K562 (cell line): ENCODE measurements around the gene HS3ST1. TPM values are rescaled to one million over a fixed set of nuclear protein-coding genes. Genes with fewer than 3 reads are reported as not detected.

Experiments
- ATAC-seq: fragments of 200-7000 bp; cut with Tn5 transposase; 3 replicates; pipeline ENCODE4 v1.9.1; 2020; ENCODE audit warnings: moderate library complexity
- BruUV-seq: library from RNA; stranded (reverse); fragments of 400-500 nt; replicated peaks from 2 replicates; lab custom pipeline; 2021; lab: Mats Ljungman, UMichigan
- CTCF ChIA-PET: fragments of 300-600 bp; formaldehyde crosslinking; extraction: SDS; loops from one replicate; lab custom pipeline; 2021; ENCODE audit warnings: low intra/inter-chr PET ratio; lab: Yijun Ruan, JAX
- POLR2A ChIA-PET: fragments of 300-600, 350-650 bp; sonication (Branson Sonifier 250); formaldehyde crosslinking; extraction: SDS; loops from one replicate; lab custom pipeline; 2021; ENCODE audit warnings: antibody characterized with exemption, inconsistent platforms; lab: Yijun Ruan, JAX
- DNase-seq, 4 experiments: peaks; one replicate each; pipeline versions ENCODE4 v3.0.0 to v3.0.0-alpha.2; 2011 to 2018; ENCODE audit warnings: low spot score in 3 of 4, mixed read lengths in 3 of 4; ENCODE audit errors: extremely low read depth in 1 of 4
- FAIRE-seq: peaks from 2 replicates; lab custom pipeline; 2011; peaks lifted over from hg19 to GRCh38; lab: Jason Lieb, UNC
- H2AFZ ChIP-seq: 2 replicates; pipeline ENCODE4 v1.6.0; 2011; ENCODE audit warnings: low read depth, low read length, control low read depth, inconsistent platforms
- H3K27ac ChIP-seq: fragments of 200-600 bp; 3 replicates; pipeline ENCODE4 v1.8.0; 2011; ENCODE audit warnings: low read depth, mild to moderate bottlenecking, control low read depth, inconsistent platforms, low read length, moderate library complexity, mixed read lengths; ENCODE audit errors: extremely low read depth
- H3K27me3 ChIP-seq, 2 experiments: fragments of 300-600 bp in 1 of 2; 2 replicates in 1 of 2; 3 replicates in 1 of 2; pipeline versions ENCODE4 v1.6.0 to v1.8.0; 2011; ENCODE audit warnings: inconsistent platforms in 2 of 2, low read length in 2 of 2, mild to moderate bottlenecking in 1 of 2, mixed read lengths in 1 of 2, moderate library complexity in 1 of 2; ENCODE audit not compliant: control insufficient read depth in 2 of 2, insufficient read depth in 2 of 2
- H3K36me3 ChIP-seq: fragments of 300-600 bp; 3 replicates; pipeline ENCODE4 v1.8.0; 2011; ENCODE audit warnings: mild to moderate bottlenecking, low read length, inconsistent platforms; ENCODE audit not compliant: control insufficient read depth, insufficient read depth
- H3K4me1 ChIP-seq, 2 experiments: fragments of 200-600 bp in 1 of 2; replicated peaks in 1 of 2; 2 replicates in 1 of 2; 3 replicates in 1 of 2; pipeline versions ENCODE4 v1.5.1 to v1.8.0; 2011; ENCODE audit warnings: inconsistent platforms in 2 of 2, low read length in 2 of 2, mild to moderate bottlenecking in 1 of 2, mixed read lengths in 1 of 2, moderate library complexity in 1 of 2; ENCODE audit not compliant: control insufficient read depth in 2 of 2, insufficient read depth in 2 of 2
- H3K4me2 ChIP-seq: 2 replicates; pipeline ENCODE4 v1.6.1; 2011; ENCODE audit warnings: low read length, control low read depth, inconsistent platforms, mixed read lengths; ENCODE audit not compliant: insufficient read depth
- H3K4me3 ChIP-seq: fragments of 200-600 bp; sonication (generic), shearing (Covaris generic); 2 replicates; pipeline ENCODE4 v1.5.1; 2016; ENCODE audit warnings: control low read depth, inconsistent platforms
- H3K79me2 ChIP-seq: fragments of 200-600 bp; 3 replicates; pipeline ENCODE4 v1.8.0; 2011; ENCODE audit warnings: low read length, inconsistent platforms; ENCODE audit not compliant: control insufficient read depth, insufficient read depth
- H3K9ac ChIP-seq, 2 experiments: 2 replicates each; pipeline versions ENCODE4 v1.6.0 to v1.6.1; 2011; ENCODE audit warnings: low read depth in 2 of 2, low read length in 2 of 2, control low read depth in 1 of 2, inconsistent platforms in 1 of 2, mild to moderate bottlenecking in 1 of 2, mixed read lengths in 1 of 2; ENCODE audit not compliant: insufficient read depth in 1 of 2
- H3K9me1 ChIP-seq: one replicate; pipeline ENCODE4 v1.6.0; 2011; ENCODE audit warnings: inconsistent platforms, mild to moderate bottlenecking, low read length, moderate library complexity; ENCODE audit not compliant: control insufficient read depth, insufficient read depth
- H3K9me3 ChIP-seq: replicated peaks from 2 replicates; pipeline ENCODE4 v1.5.1; 2011; ENCODE audit warnings: low read depth, low read length, inconsistent platforms; ENCODE audit not compliant: control insufficient read depth, insufficient read depth
- H4K20me1 ChIP-seq: replicated peaks from 2 replicates; pipeline ENCODE4 v1.6.1; 2011; ENCODE audit warnings: low read length, inconsistent platforms, mixed read lengths; ENCODE audit not compliant: control insufficient read depth, insufficient read depth
- ARHGAP35 ChIP-seq: fragments of 450-650 bp; IDR thresholded peaks from 2 replicates; pipeline ENCODE4 v1.6.1; 2018; ENCODE audit not compliant: partially characterized antibody
- ATF7 ChIP-seq: fragments of 450-650 bp; IDR thresholded peaks from 2 replicates; pipeline ENCODE4 v1.7.1; 2014; ENCODE audit warnings: mild to moderate bottlenecking, moderate library complexity
- BMI1 ChIP-seq: fragments of 150-350 bp; IDR thresholded peaks from 2 replicates; pipeline ENCODE4 v1.6.1; 2014; ENCODE audit warnings: low read length
- DPF2 ChIP-seq: fragments of 450-650 bp; IDR thresholded peaks from 2 replicates; pipeline ENCODE4 v1.6.1; 2016
- KDM1A ChIP-seq, 2 experiments: fragments of 450-650 bp; IDR thresholded peaks; 2 replicates each; pipeline ENCODE4 v1.6.1; 2016; ENCODE audit warnings: mild to moderate bottlenecking in 2 of 2
- RAD21 ChIP-seq, 2 experiments: fragments of 250-450 bp in 1 of 2; fragments of 450-650 bp in 1 of 2; sonication (Bioruptor Pico) in 1 of 2; formaldehyde crosslinking in 1 of 2; IDR thresholded peaks in 1 of 2; conservative IDR thresholded peaks in 1 of 2; 2 replicates each; pipeline versions ENCODE4 v1.4.0 to v1.8.0; 2020 to 2022; ENCODE audit warnings: mild to moderate bottlenecking in 2 of 2, moderate library complexity in 1 of 2
- RBM14 ChIP-seq: fragments of 200-400 bp; formaldehyde crosslinking; IDR thresholded peaks from 2 replicates; pipeline ENCODE4 v1.6.1; 2018; ENCODE audit warnings: low read depth, mild to moderate bottlenecking, low read length, moderate library complexity, borderline replicate concordance; ENCODE audit not compliant: insufficient read depth
- RNF2 ChIP-seq: sonication (generic); IDR thresholded peaks from 2 replicates; pipeline ENCODE4 v1.6.1; 2016
- TAF1 ChIP-seq: IDR thresholded peaks from 2 replicates; pipeline ENCODE4 v1.6.1; 2011; ENCODE audit warnings: mild to moderate bottlenecking, low read length, moderate library complexity; ENCODE audit not compliant: insufficient read depth, control insufficient read depth, severe bottlenecking; ENCODE audit errors: extremely low read depth
- TOE1 ChIP-seq, 2 experiments: fragments of 450-650 bp in 1 of 2; sonication (generic) in 1 of 2; formaldehyde crosslinking in 1 of 2; IDR thresholded peaks; 2 replicates each; pipeline versions ENCODE4 v1.7.1 to v1.8.0; 2016 to 2022; ENCODE audit warnings: borderline replicate concordance in 2 of 2, mild to moderate bottlenecking in 2 of 2, antibody characterized with exemption in 1 of 2, inconsistent platforms in 1 of 2, low read depth in 1 of 2, missing genetic modification reagents in 1 of 2, moderate library complexity in 1 of 2
- WGBS: fragments of 100-300 bp; shearing (Covaris generic); methylation state at CpG from one replicate; pipeline ENCODE4 v1.1.6; 2016; ENCODE audit warnings: low coverage, mixed read lengths; ENCODE audit not compliant: insufficient coverage; ENCODE audit errors: missing lambda C conversion rate; 5-methylcytosine and 5-hydroxymethylcytosine counted together
- in situ Hi-C: fragments of 300-500 bp; cut with MboI; formaldehyde crosslinking; loops from 4 replicates; pipeline ENCODE4 v1.15.0; 2018; ENCODE audit warnings: inconsistent platforms, mixed read lengths
- intact Hi-C: fragments of 100-400 bp; cut with micrococcal nuclease; formaldehyde crosslinking; loops from 2 replicates; pipeline ENCODE4 v1.14.2; 2022
- polyA plus RNA-seq, 8 experiments: library from polyadenylated mRNA; depleted of rRNA in 4 of 8; stranded (reverse) in 5 of 8; unstranded in 3 of 8; fragments of >200 nt; fragmentation: Nextera tagmentation in 2 of 8; fragmentation: Illumina TruSeq in 1 of 8; extraction: Ambion mirVana in 2 of 8; extraction: Trizol in 1 of 8; gene quantifications; 2 replicates each; pipeline versions ENCODE4 v1.2.1 to v1.2.3, GENCODE V29; 2011 to 2014; ENCODE audit warnings: inconsistent platforms in 1 of 8, missing spikeins in 1 of 8
- total RNA-seq, 7 experiments: library from RNA; depleted of rRNA in 6 of 7; stranded (reverse); fragments of >200 nt in 6 of 7; fragmentation: Illumina TruSeq in 2 of 7; extraction: Trizol in 2 of 7; gene quantifications; 2 replicates each; pipeline versions ENCODE4 v1.2.1 to v1.2.3, GENCODE V29; 2011 to 2021; ENCODE audit warnings: low replicate concordance in 1 of 7
- TF ChIP-seq, protein P1 (sequence below): sonication (generic); formaldehyde crosslinking; IDR thresholded peaks from 2 replicates; pipeline ENCODE4 v1.8.1; 2023; ENCODE audit warnings: mild to moderate bottlenecking, missing genetic modification reagents
- TF ChIP-seq, protein P2 (sequence below): fragments of 450-650 bp; IDR thresholded peaks from 2 replicates; pipeline ENCODE4 v1.6.1; 2018; ENCODE audit warnings: mild to moderate bottlenecking, low read depth; ENCODE audit not compliant: partially characterized antibody
- TF ChIP-seq, protein P3 (sequence below): sonication (generic); formaldehyde crosslinking; IDR thresholded peaks from 2 replicates; pipeline ENCODE4 v1.8.1; 2023; ENCODE audit warnings: mild to moderate bottlenecking, missing genetic modification reagents, moderate library complexity
- TF ChIP-seq, protein P4 (sequence below), 3 experiments: IDR thresholded peaks in 2 of 3; conservative IDR thresholded peaks in 1 of 3; 2 replicates each; pipeline ENCODE4 v1.5.1; 2011 to 2012; ENCODE audit warnings: low read length in 3 of 3, mild to moderate bottlenecking in 3 of 3, control low read depth in 2 of 3, improper control_type of control experiment in 1 of 3, inconsistent platforms in 1 of 3, low read depth in 1 of 3, mixed read lengths in 1 of 3, moderate library complexity in 1 of 3; ENCODE audit not compliant: insufficient read depth in 2 of 3

Gene HS3ST1
- total and polyA plus RNA-seq, 9 of the 15 experiments (the other 6 are each of a cell fraction or from before 2014, with no cell fraction given): 0.02 TPM; not detected in 8

DNA sequence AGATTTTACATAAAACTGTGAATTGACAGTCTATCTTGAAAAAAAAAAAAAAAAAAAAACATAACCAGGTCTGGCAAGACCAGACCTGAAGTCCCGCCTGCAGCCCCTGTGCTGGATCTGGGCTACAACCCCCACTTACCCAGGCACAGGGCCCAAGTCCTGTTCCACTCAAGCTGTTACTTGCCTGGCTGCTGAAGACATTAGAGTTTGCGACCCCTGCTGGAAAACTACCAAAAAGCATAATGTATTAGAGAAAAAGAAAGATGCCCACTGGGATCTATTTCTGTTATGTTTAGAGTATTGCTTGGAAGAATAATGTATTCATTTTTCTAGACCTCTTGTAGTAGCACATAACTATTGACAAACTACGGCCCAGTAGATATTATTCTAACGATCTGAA, 4.7 kb downstream of the HS3ST1 start:
- Histone ChIP-seq H3K9me3 (no peaks in the 10 kb centered on the region), H3K9ac (no peak overlapping the region), H3K27ac (no peak overlapping the region), H2AFZ (no peak overlapping the region), H3K4me2 (no peak overlapping the region), H3K36me3 (no peaks in the 10 kb centered on the region), H3K4me1 (no peaks in the 10 kb centered on the region), H4K20me1 (no peaks in the 10 kb centered on the region), H3K27me3 (no peaks in the 10 kb centered on the region), H3K4me3 (no peak overlapping the region), H3K79me2 (no peaks in the 10 kb centered on the region), H3K9me1 (no peaks in the 10 kb centered on the region)
- TF ChIP-seq RNF2 (no peak), RAD21 (CRISPR knock-in tag; conservative IDR thresholded peaks at IDR 0.05 in 1 of 2, IDR thresholded peaks at IDR 0.05 in 1 of 2) (peak; percentile 15 to 17; a peak in 1 of 4 replicates), TAF1 (no peak), ARHGAP35 (no peak), RBM14 (no peak), ATF7 (no peak), DPF2 (no peak), TOE1 (IDR thresholded peaks at IDR 0.05; ENCODE audit: borderline replicate concordance) (no peak), TOE1 (CRISPR knock-in tag; IDR thresholded peaks at IDR 0.05; ENCODE audit: borderline replicate concordance, low read depth) (no peak), BMI1 (no peak), KDM1A (IDR thresholded peaks at IDR 0.05) (no peak)
- TF ChIP-seq, protein P1, sequence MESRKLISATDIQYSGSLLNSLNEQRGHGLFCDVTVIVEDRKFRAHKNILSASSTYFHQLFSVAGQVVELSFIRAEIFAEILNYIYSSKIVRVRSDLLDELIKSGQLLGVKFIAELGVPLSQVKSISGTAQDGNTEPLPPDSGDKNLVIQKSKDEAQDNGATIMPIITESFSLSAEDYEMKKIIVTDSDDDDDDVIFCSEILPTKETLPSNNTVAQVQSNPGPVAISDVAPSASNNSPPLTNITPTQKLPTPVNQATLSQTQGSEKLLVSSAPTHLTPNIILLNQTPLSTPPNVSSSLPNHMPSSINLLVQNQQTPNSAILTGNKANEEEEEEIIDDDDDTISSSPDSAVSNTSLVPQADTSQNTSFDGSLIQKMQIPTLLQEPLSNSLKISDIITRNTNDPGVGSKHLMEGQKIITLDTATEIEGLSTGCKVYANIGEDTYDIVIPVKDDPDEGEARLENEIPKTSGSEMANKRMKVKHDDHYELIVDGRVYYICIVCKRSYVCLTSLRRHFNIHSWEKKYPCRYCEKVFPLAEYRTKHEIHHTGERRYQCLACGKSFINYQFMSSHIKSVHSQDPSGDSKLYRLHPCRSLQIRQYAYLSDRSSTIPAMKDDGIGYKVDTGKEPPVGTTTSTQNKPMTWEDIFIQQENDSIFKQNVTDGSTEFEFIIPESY: no peak
- TF ChIP-seq, protein P2, sequence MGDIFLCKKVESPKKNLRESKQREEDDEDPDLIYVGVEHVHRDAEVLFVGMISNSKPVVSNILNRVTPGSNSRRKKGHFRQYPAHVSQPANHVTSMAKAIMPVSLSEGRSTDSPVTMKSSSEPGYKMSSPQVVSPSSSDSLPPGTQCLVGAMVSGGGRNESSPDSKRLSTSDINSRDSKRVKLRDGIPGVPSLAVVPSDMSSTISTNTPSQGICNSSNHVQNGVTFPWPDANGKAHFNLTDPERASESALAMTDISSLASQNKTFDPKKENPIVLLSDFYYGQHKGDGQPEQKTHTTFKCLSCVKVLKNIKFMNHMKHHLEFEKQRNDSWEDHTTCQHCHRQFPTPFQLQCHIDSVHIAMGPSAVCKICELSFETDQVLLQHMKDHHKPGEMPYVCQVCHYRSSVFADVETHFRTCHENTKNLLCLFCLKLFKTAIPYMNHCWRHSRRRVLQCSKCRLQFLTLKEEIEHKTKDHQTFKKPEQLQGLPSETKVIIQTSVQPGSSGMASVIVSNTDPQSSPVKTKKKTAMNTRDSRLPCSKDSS: no peak
- TF ChIP-seq, protein P3, sequence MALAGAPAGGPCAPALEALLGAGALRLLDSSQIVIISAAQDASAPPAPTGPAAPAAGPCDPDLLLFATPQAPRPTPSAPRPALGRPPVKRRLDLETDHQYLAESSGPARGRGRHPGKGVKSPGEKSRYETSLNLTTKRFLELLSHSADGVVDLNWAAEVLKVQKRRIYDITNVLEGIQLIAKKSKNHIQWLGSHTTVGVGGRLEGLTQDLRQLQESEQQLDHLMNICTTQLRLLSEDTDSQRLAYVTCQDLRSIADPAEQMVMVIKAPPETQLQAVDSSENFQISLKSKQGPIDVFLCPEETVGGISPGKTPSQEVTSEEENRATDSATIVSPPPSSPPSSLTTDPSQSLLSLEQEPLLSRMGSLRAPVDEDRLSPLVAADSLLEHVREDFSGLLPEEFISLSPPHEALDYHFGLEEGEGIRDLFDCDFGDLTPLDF (CRISPR knock-in tag): no peak
- TF ChIP-seq, protein P4, sequence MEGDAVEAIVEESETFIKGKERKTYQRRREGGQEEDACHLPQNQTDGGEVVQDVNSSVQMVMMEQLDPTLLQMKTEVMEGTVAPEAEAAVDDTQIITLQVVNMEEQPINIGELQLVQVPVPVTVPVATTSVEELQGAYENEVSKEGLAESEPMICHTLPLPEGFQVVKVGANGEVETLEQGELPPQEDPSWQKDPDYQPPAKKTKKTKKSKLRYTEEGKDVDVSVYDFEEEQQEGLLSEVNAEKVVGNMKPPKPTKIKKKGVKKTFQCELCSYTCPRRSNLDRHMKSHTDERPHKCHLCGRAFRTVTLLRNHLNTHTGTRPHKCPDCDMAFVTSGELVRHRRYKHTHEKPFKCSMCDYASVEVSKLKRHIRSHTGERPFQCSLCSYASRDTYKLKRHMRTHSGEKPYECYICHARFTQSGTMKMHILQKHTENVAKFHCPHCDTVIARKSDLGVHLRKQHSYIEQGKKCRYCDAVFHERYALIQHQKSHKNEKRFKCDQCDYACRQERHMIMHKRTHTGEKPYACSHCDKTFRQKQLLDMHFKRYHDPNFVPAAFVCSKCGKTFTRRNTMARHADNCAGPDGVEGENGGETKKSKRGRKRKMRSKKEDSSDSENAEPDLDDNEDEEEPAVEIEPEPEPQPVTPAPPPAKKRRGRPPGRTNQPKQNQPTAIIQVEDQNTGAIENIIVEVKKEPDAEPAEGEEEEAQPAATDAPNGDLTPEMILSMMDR (IDR thresholded peaks at IDR 0.05 in 2 of 3, conservative IDR thresholded peaks at IDR 0.05 in 1 of 3; ENCODE audit: insufficient read depth in 2 of 3, low read depth in 1 of 3, low read length in 3 of 3): peak; percentile 21 to 45 (median 26); a peak in 2 of 6 replicates
- FAIRE-seq (no peak), ATAC-seq (peak; percentile 61; the same call in 1 of the 3 replicates), DNase-seq (peak; percentile 11 to 40 (median 22))
- CTCF ChIA-PET: interaction anchor here (0.6 to 1.1 kb wide), 2 partner anchors 696 to 842 kb away, joined by 3 read pairs; no protein-coding TSS in a partner anchor
- POLR2A ChIA-PET: no interaction called here
- BruUV-seq: no TSS peak
- 0% methylated on average over 3 of the region's 4 CpGs for WGBS
- intact Hi-C loops: loop anchor here (1.0 to 10.0 kb wide), 2 partner anchors 839 to 869 kb away; no protein-coding TSS in a partner anchor
- in situ Hi-C loops: loop anchor here (25.0 kb wide), 2 partner anchors 837 to 1262 kb away; no protein-coding TSS in a partner anchor
